K562 (cell line): ENCODE measurements around the gene PRR35. TPM values are rescaled to one million over a fixed set of nuclear protein-coding genes. Genes with fewer than 3 reads are reported as not detected.
A peak's percentile ranks its signal among the peaks of the same experiment; 100 is the strongest.

ENCODE experiments used
- ATAC-seq: fragments of 200-7000 bp; cut with Tn5 transposase; 3 replicates; pipeline ENCODE4 v1.9.1; 2020; ENCODE audit warnings: moderate library complexity
- BruUV-seq: library from RNA; stranded (reverse); fragments of 400-500 nt; replicated peaks from 2 replicates; lab custom pipeline; 2021; lab: Mats Ljungman, UMichigan
- CTCF ChIA-PET: fragments of 300-600 bp; formaldehyde crosslinking; extraction: SDS; loops from one replicate; lab custom pipeline; 2021; ENCODE audit warnings: low intra/inter-chr PET ratio; lab: Yijun Ruan, JAX
- POLR2A ChIA-PET: fragments of 300-600, 350-650 bp; sonication (Branson Sonifier 250); formaldehyde crosslinking; extraction: SDS; loops from one replicate; lab custom pipeline; 2021; ENCODE audit warnings: antibody characterized with exemption, inconsistent platforms; lab: Yijun Ruan, JAX
- DNase-seq, 4 experiments: peaks; one replicate each; pipeline versions ENCODE4 v3.0.0 to v3.0.0-alpha.2; 2011 to 2018; ENCODE audit warnings: low spot score in 3 of 4, mixed read lengths in 3 of 4; ENCODE audit errors: extremely low read depth in 1 of 4
- FAIRE-seq: peaks from 2 replicates; lab custom pipeline; 2011; peaks lifted over from hg19 to GRCh38; lab: Jason Lieb, UNC
- H2AFZ ChIP-seq: 2 replicates; pipeline ENCODE4 v1.6.0; 2011; ENCODE audit warnings: low read depth, low read length, control low read depth, inconsistent platforms
- H3K27ac ChIP-seq: fragments of 200-600 bp; 3 replicates; pipeline ENCODE4 v1.8.0; 2011; ENCODE audit warnings: low read depth, mild to moderate bottlenecking, control low read depth, inconsistent platforms, low read length, moderate library complexity, mixed read lengths; ENCODE audit errors: extremely low read depth
- H3K27me3 ChIP-seq, 2 experiments: fragments of 300-600 bp in 1 of 2; 2 replicates in 1 of 2; 3 replicates in 1 of 2; pipeline versions ENCODE4 v1.6.0 to v1.8.0; 2011; ENCODE audit warnings: inconsistent platforms in 2 of 2, low read length in 2 of 2, mild to moderate bottlenecking in 1 of 2, mixed read lengths in 1 of 2, moderate library complexity in 1 of 2; ENCODE audit not compliant: control insufficient read depth in 2 of 2, insufficient read depth in 2 of 2
- H3K36me3 ChIP-seq: fragments of 300-600 bp; 3 replicates; pipeline ENCODE4 v1.8.0; 2011; ENCODE audit warnings: mild to moderate bottlenecking, low read length, inconsistent platforms; ENCODE audit not compliant: control insufficient read depth, insufficient read depth
- H3K4me1 ChIP-seq, 2 experiments: fragments of 200-600 bp in 1 of 2; replicated peaks in 1 of 2; 2 replicates in 1 of 2; 3 replicates in 1 of 2; pipeline versions ENCODE4 v1.5.1 to v1.8.0; 2011; ENCODE audit warnings: inconsistent platforms in 2 of 2, low read length in 2 of 2, mild to moderate bottlenecking in 1 of 2, mixed read lengths in 1 of 2, moderate library complexity in 1 of 2; ENCODE audit not compliant: control insufficient read depth in 2 of 2, insufficient read depth in 2 of 2
- H3K4me2 ChIP-seq: 2 replicates; pipeline ENCODE4 v1.6.1; 2011; ENCODE audit warnings: low read length, control low read depth, inconsistent platforms, mixed read lengths; ENCODE audit not compliant: insufficient read depth
- H3K4me3 ChIP-seq: fragments of 200-600 bp; sonication (generic), shearing (Covaris generic); 2 replicates; pipeline ENCODE4 v1.5.1; 2016; ENCODE audit warnings: control low read depth, inconsistent platforms
- H3K79me2 ChIP-seq: fragments of 200-600 bp; 3 replicates; pipeline ENCODE4 v1.8.0; 2011; ENCODE audit warnings: low read length, inconsistent platforms; ENCODE audit not compliant: control insufficient read depth, insufficient read depth
- H3K9ac ChIP-seq, 2 experiments: 2 replicates each; pipeline versions ENCODE4 v1.6.0 to v1.6.1; 2011; ENCODE audit warnings: low read depth in 2 of 2, low read length in 2 of 2, control low read depth in 1 of 2, inconsistent platforms in 1 of 2, mild to moderate bottlenecking in 1 of 2, mixed read lengths in 1 of 2; ENCODE audit not compliant: insufficient read depth in 1 of 2
- H3K9me1 ChIP-seq: one replicate; pipeline ENCODE4 v1.6.0; 2011; ENCODE audit warnings: inconsistent platforms, mild to moderate bottlenecking, low read length, moderate library complexity; ENCODE audit not compliant: control insufficient read depth, insufficient read depth
- H3K9me3 ChIP-seq: replicated peaks from 2 replicates; pipeline ENCODE4 v1.5.1; 2011; ENCODE audit warnings: low read depth, low read length, inconsistent platforms; ENCODE audit not compliant: control insufficient read depth, insufficient read depth
- H4K20me1 ChIP-seq: replicated peaks from 2 replicates; pipeline ENCODE4 v1.6.1; 2011; ENCODE audit warnings: low read length, inconsistent platforms, mixed read lengths; ENCODE audit not compliant: control insufficient read depth, insufficient read depth
- NFYB ChIP-seq: IDR thresholded peaks from 2 replicates; pipeline ENCODE4 v1.6.1; 2011; ENCODE audit warnings: mild to moderate bottlenecking, moderate library complexity; ENCODE audit not compliant: insufficient read length; ENCODE audit errors: extremely low read depth
- NONO ChIP-seq, 2 experiments: fragments of 200-400 bp in 1 of 2; fragments of 450-650 bp in 1 of 2; formaldehyde crosslinking in 1 of 2; IDR thresholded peaks; 2 replicates each; pipeline ENCODE4 v1.6.1; 2017; ENCODE audit warnings: low read depth in 2 of 2, mild to moderate bottlenecking in 2 of 2, moderate library complexity in 2 of 2, low read length in 1 of 2
- PTBP1 ChIP-seq: fragments of 200-400 bp; formaldehyde crosslinking; IDR thresholded peaks from 2 replicates; pipeline ENCODE4 v1.6.1; 2017; ENCODE audit warnings: low read depth, low read length
- RBFOX2 ChIP-seq: fragments of 200-400 bp; formaldehyde crosslinking; IDR thresholded peaks from 2 replicates; pipeline ENCODE4 v1.6.1; 2017; ENCODE audit warnings: low read depth, mild to moderate bottlenecking, low read length, moderate library complexity
- ZFPM2 ChIP-seq: fragments of 250-450 bp; sonication (Bioruptor Pico); IDR thresholded peaks from 2 replicates; pipeline ENCODE4 v1.5.1; 2022; ENCODE audit warnings: mild to moderate bottlenecking
- WGBS: fragments of 100-300 bp; shearing (Covaris generic); methylation state at CpG from one replicate; pipeline ENCODE4 v1.1.6; 2016; ENCODE audit warnings: low coverage, mixed read lengths; ENCODE audit not compliant: insufficient coverage; ENCODE audit errors: missing lambda C conversion rate; 5-methylcytosine and 5-hydroxymethylcytosine counted together
- in situ Hi-C: fragments of 300-500 bp; cut with MboI; formaldehyde crosslinking; loops from 4 replicates; pipeline ENCODE4 v1.15.0; 2018; ENCODE audit warnings: inconsistent platforms, mixed read lengths
- intact Hi-C: fragments of 100-400 bp; cut with micrococcal nuclease; formaldehyde crosslinking; loops from 2 replicates; pipeline ENCODE4 v1.14.2; 2022
- polyA plus RNA-seq, 8 experiments: library from polyadenylated mRNA; depleted of rRNA in 4 of 8; stranded (reverse) in 5 of 8; unstranded in 3 of 8; fragments of >200 nt; fragmentation: Nextera tagmentation in 2 of 8; fragmentation: Illumina TruSeq in 1 of 8; extraction: Ambion mirVana in 2 of 8; extraction: Trizol in 1 of 8; gene quantifications; 2 replicates each; pipeline versions ENCODE4 v1.2.1 to v1.2.3, GENCODE V29; 2011 to 2014; ENCODE audit warnings: inconsistent platforms in 1 of 8, missing spikeins in 1 of 8
- total RNA-seq, 7 experiments: library from RNA; depleted of rRNA in 6 of 7; stranded (reverse); fragments of >200 nt in 6 of 7; fragmentation: Illumina TruSeq in 2 of 7; extraction: Trizol in 2 of 7; gene quantifications; 2 replicates each; pipeline versions ENCODE4 v1.2.1 to v1.2.3, GENCODE V29; 2011 to 2021; ENCODE audit warnings: low replicate concordance in 1 of 7

PRR35 gene
- total and polyA plus RNA-seq, 9 of the 15 experiments (the other 6 are each of a cell fraction or from before 2014, with no cell fraction given) = 0.17 to 0.45 (median 0.21) TPM; not detected in 5

DNA sequence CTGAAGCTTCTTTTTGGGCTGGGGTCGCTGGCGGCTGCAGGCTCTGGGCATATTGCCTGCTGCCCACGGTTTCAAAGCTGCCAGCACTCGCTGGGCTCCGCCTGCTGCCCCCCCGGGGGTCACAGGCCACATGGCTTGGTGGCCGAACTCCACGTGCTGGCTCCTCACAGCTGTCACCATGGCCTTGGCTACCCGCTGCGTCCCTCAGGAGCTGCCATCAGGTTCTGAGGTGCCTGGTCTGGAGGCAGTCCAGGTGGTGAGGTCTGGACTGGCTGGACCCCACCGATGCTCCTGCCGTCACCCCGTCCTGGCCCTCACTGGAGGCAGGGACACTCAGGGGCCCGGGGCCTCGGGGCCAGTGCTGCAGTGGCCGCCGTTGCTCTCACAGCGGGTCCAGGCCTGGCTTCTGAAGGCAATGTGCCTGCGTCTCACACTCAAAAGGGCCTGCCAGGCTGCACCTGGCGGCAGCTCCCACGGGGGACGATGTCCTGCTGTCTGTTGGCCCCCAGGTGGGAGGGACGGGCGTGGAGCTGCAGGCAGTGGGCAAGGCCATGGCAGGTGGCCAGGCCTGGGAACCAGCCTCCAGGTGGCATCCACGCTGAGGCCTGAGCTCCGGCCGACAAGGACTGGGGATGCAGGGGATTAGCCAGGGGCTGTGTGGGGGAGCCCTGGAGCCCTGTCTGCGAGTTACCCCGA lies 19.4 kb upstream of the PRR35 start:
- CTCF ChIA-PET = no interaction called here

More for the DNA sequence above, 19.4 kb upstream of the PRR35 start:
- Histone ChIP-seq H2AFZ (no peak overlapping the region), H3K9me1 (peaks cover 4% of the 10 kb centered on the region), H3K9ac (no peak overlapping the region), H3K27me3 (no peaks in the 10 kb centered on the region), H3K9me3 (no peaks in the 10 kb centered on the region), H3K4me2 (no peak overlapping the region), H4K20me1 (0 out of 2 replicates have a peak, but pooled peaks cover 6% of the 10 kb centered on the region), H3K27ac (no peak overlapping the region), H3K36me3 (peaks cover 68% of the 10 kb centered on the region; the same call in 1 of the 3 replicates), H3K4me3 (no peak overlapping the region), H3K79me2 (peaks cover 96% of the 10 kb centered on the region), H3K4me1 (peaks cover 0 to 79% of the 10 kb centered on the region in 2 experiments; a peak in 3 of 5 replicates)
- FAIRE-seq (no peak), ATAC-seq (no peak), DNase-seq (no peak)
- intact Hi-C loops = no loop called here
- in situ Hi-C loops = no loop called here
- TF ChIP-seq ZFPM2 (CRISPR knock-in tag) (no peak), NFYB (no peak), NONO (IDR thresholded peaks at IDR 0.05; ENCODE audit: low read depth in 2 of 2, low read length in 1 of 2) (no peak), RBFOX2 (peak; percentile 25; the same call in 1 of the 2 replicates), PTBP1 (no peak)
- POLR2A ChIA-PET = interaction anchor here (0.6 kb wide), 1 partner anchor 14 kb away, joined by 4 read pairs; the partner anchor contains the start of gene CAPN15
- 100% methylated on average over 22 of the region's 29 CpGs for WGBS
- no TSS peak for BruUV-seq
